SK-N-SH (cell line): Measurements from ENCODE around the gene TRIL. TPM values are rescaled to one million over a fixed set of nuclear protein-coding genes. Genes with fewer than 3 reads are reported as not detected.

Experiments used
- CTCF ChIA-PET: fragments of 300-600, 350-600 bp; formaldehyde crosslinking; extraction: SDS; loops from one replicate; lab custom pipeline; 2021; lab: Yijun Ruan, JAX
- POLR2A ChIA-PET: fragments of 350-600 bp; sonication (Branson Sonifier 250); formaldehyde crosslinking; extraction: SDS; loops from one replicate; lab custom pipeline; 2020; ENCODE audit warnings: antibody characterized with exemption, inconsistent platforms; lab: Yijun Ruan, JAX
- DNase-seq: peaks from one replicate; pipeline ENCODE4 v3.0.0; 2012
- H2AFZ ChIP-seq: fragments of 200-600 bp; sonication (generic); 2 replicates; pipeline ENCODE4 v1.8.1; 2016; ENCODE audit warnings: antibody characterized with exemption, mild to moderate bottlenecking, low read depth
- H3F3A ChIP-seq: fragments of 200-600 bp; sonication (generic); replicated peaks from 2 replicates; pipeline ENCODE3; 2016; ENCODE audit warnings: antibody characterized with exemption, mild to moderate bottlenecking; ENCODE audit not compliant: insufficient read depth
- H3K27ac ChIP-seq, 2 experiments: fragments of 200-500 bp in 1 of 2; fragments of 200-600 bp in 1 of 2; sonication (Bioruptor generic) in 1 of 2; sonication (generic), shearing (Covaris generic) in 1 of 2; 2 replicates each; pipeline versions ENCODE4 v1.5.1 to v1.6.1; 2014 to 2016; ENCODE audit warnings: low read depth in 2 of 2, inconsistent platforms in 1 of 2, low read length in 1 of 2, mild to moderate bottlenecking in 1 of 2, mixed read lengths in 1 of 2
- H3K27me3 ChIP-seq: fragments of 200-600 bp; sonication (generic), shearing (Covaris generic); 2 replicates; pipeline ENCODE4 v1.6.1; 2016; ENCODE audit warnings: mixed run types; ENCODE audit not compliant: insufficient read depth
- H3K36me3 ChIP-seq, 2 experiments: fragments of 200-500 bp in 1 of 2; fragments of 200-600 bp in 1 of 2; sonication (Bioruptor generic) in 1 of 2; sonication (generic) in 1 of 2; replicated peaks in 1 of 2; 2 replicates each; pipeline versions ENCODE3 to v1.5.1; 2014 to 2016; ENCODE audit warnings: low read length in 1 of 2, mild to moderate bottlenecking in 1 of 2; ENCODE audit not compliant: insufficient read depth in 2 of 2, control insufficient read depth in 1 of 2
- H3K4me1 ChIP-seq, 2 experiments: fragments of 200-500 bp in 1 of 2; fragments of 200-600 bp in 1 of 2; sonication (Bioruptor generic) in 1 of 2; sonication (generic), shearing (Covaris generic) in 1 of 2; 2 replicates each; pipeline versions ENCODE4 v1.5.1 to v1.6.1; 2014 to 2016; ENCODE audit warnings: low read depth in 1 of 2, low read length in 1 of 2, mixed run types in 1 of 2; ENCODE audit not compliant: insufficient read depth in 2 of 2, control insufficient read depth in 1 of 2
- H3K4me2 ChIP-seq: fragments of 200-600 bp; sonication (generic), shearing (Covaris generic); 2 replicates; pipeline ENCODE4 v1.6.1; 2017; ENCODE audit warnings: mixed run types
- H3K4me3 ChIP-seq, 2 experiments: fragments of 200-500 bp in 1 of 2; fragments of 200-600 bp in 1 of 2; sonication (Bioruptor generic) in 1 of 2; sonication (generic), shearing (Covaris generic) in 1 of 2; 2 replicates each; pipeline versions ENCODE4 v1.5.1 to v1.8.1; 2014 to 2016; ENCODE audit warnings: low read depth in 2 of 2, inconsistent platforms in 1 of 2, low read length in 1 of 2, mild to moderate bottlenecking in 1 of 2, mixed read lengths in 1 of 2, moderate library complexity in 1 of 2
- H3K79me2 ChIP-seq: fragments of 200-600 bp; sonication (generic); 2 replicates; pipeline ENCODE4 v1.8.1; 2017; ENCODE audit warnings: mild to moderate bottlenecking; ENCODE audit not compliant: insufficient read depth
- H3K9ac ChIP-seq: fragments of 200-600 bp; sonication (generic); 2 replicates; pipeline ENCODE4 v1.6.1; 2017; ENCODE audit warnings: mixed run types
- H3K9me2 ChIP-seq: fragments of 200-600 bp; sonication (generic); 2 replicates; pipeline ENCODE4 v1.6.1; 2017; ENCODE audit warnings: mixed run types
- H3K9me3 ChIP-seq: fragments of 200-600 bp; sonication (generic); 2 replicates; pipeline ENCODE4 v1.6.1; 2017; ENCODE audit warnings: mixed run types, mild to moderate bottlenecking, moderate library complexity
- H4K20me1 ChIP-seq: fragments of 200-600 bp; sonication (generic); 2 replicates; pipeline ENCODE4 v1.6.1; 2017; ENCODE audit warnings: mild to moderate bottlenecking, mixed run types; ENCODE audit not compliant: insufficient read depth
- CHD2 ChIP-seq: fragments of 150-350 bp; IDR thresholded peaks from 2 replicates; pipeline ENCODE4 v1.6.1; 2018; ENCODE audit warnings: low read length; ENCODE audit not compliant: partially characterized antibody
- EZH2phosphoT487 ChIP-seq: fragments of 200-600 bp; sonication (generic); IDR thresholded peaks from 2 replicates; pipeline ENCODE4 v1.6.1; 2017; ENCODE audit warnings: low read depth, mixed run types, mild to moderate bottlenecking, antibody characterized with exemption, moderate library complexity, borderline replicate concordance
- FOSL2 ChIP-seq: IDR thresholded peaks from 2 replicates; pipeline ENCODE4 v1.4.0; 2012; ENCODE audit warnings: low read depth, mild to moderate bottlenecking, moderate library complexity, borderline replicate concordance
- GATA2 ChIP-seq: sonication (generic); formaldehyde crosslinking; IDR thresholded peaks from 2 replicates; pipeline ENCODE4 v1.5.0; 2020; ENCODE audit warnings: mild to moderate bottlenecking, missing genetic modification reagents
- JUND ChIP-seq: IDR thresholded peaks from 2 replicates; pipeline ENCODE4 v1.4.0; 2012
- MEF2A ChIP-seq: IDR thresholded peaks from 2 replicates; pipeline ENCODE4 v1.4.0; 2012; ENCODE audit warnings: low read depth, borderline replicate concordance
- MXI1 ChIP-seq: IDR thresholded peaks from 2 replicates; pipeline ENCODE4 v1.6.1; 2012; ENCODE audit warnings: mild to moderate bottlenecking, low read depth, low read length, improper control_type of control experiment
- NFIC ChIP-seq: IDR thresholded peaks from 2 replicates; pipeline ENCODE4 v1.4.0; 2012; ENCODE audit warnings: borderline replicate concordance
- NRF1 ChIP-seq: IDR thresholded peaks from 2 replicates; pipeline ENCODE4 v1.6.1; 2012; ENCODE audit warnings: low read depth, mild to moderate bottlenecking, low read length
- POLR2AphosphoS5 ChIP-seq: IDR thresholded peaks from 2 replicates; pipeline ENCODE4 v1.6.1; 2012; ENCODE audit warnings: low read depth, low read length
- RAD21 ChIP-seq: IDR thresholded peaks from 2 replicates; pipeline ENCODE4 v1.6.1; 2012; ENCODE audit warnings: mild to moderate bottlenecking, low read length
- RXRA ChIP-seq: IDR thresholded peaks from 2 replicates; pipeline ENCODE4 v1.4.0; 2012; ENCODE audit warnings: low read depth, mild to moderate bottlenecking, borderline replicate concordance
- SIN3A ChIP-seq: IDR thresholded peaks from 2 replicates; pipeline ENCODE4 v1.6.1; 2012; ENCODE audit warnings: low read depth, mild to moderate bottlenecking, low read length, moderate library complexity, borderline replicate concordance
- SMC3 ChIP-seq: IDR thresholded peaks from 2 replicates; pipeline ENCODE4 v1.6.1; 2012; ENCODE audit warnings: low read depth, low read length, improper control_type of control experiment
- TCF12 ChIP-seq: IDR thresholded peaks from 2 replicates; pipeline ENCODE4 v1.4.0; 2012
- USF2 ChIP-seq: fragments of 150-350 bp; IDR thresholded peaks from 2 replicates; pipeline ENCODE4 v1.6.1; 2017; ENCODE audit warnings: antibody characterized with exemption, low read length, low read depth, borderline replicate concordance
- ZBTB33 ChIP-seq: IDR thresholded peaks from 2 replicates; pipeline ENCODE4 v1.4.0; 2012; ENCODE audit warnings: low read depth, borderline replicate concordance
- WGBS: methylation state at CpG from one replicate; pipeline ENCODE4 v1.1.6; 2017; ENCODE audit warnings: low lambda C conversion rate; 5-methylcytosine and 5-hydroxymethylcytosine counted together
- polyA plus RNA-seq, 3 experiments: library from polyadenylated mRNA; depleted of rRNA; stranded (reverse); fragments of >200 nt; gene quantifications; 2 replicates each; pipeline ENCODE4 v1.2.3, GENCODE V29; 2012
- TF ChIP-seq, protein P1 (sequence below): IDR thresholded peaks from 2 replicates; pipeline ENCODE4; 2012
- TF ChIP-seq, protein P2 (sequence below): IDR thresholded peaks from 2 replicates; pipeline ENCODE4 v1.4.0; 2012; ENCODE audit warnings: low read depth

Gene TRIL
- polyA plus RNA-seq, 1 of the 3 experiments (the other 2 are of a cell fraction): 0.18 TPM

DNA sequence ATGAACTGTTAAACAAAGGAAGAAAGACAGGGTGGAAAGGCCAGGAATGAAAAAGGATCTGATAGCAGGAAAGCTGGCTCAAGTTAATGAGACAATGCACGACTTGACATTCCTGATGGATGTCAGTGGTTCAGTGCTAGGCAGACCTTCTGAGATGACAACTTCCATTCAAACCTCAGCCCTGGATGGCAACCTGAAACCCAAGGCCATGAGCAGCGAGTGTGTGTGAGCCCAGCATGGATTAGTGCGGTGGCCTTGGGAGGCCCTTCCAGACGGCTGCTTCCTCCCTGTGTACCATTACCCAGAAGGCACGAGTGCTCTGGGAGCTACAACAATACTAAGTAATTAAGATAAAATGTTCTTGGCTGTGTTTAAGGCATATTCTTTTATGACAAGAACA lies 18.8 kb downstream of the TRIL start:
- no peak for DNase-seq
- ChIA-PET POLR2A (interaction anchor here (1.4 kb wide), 1 partner anchor 12 kb away, joined by 3 read pairs; no protein-coding TSS in a partner anchor), CTCF (interaction anchor here (0.8 to 37.1 kb wide), 9 partner anchors 9 to 469 kb away, joined by 3 to 1040 read pairs (median 6); partner anchors contain the start of gene TRIL)
- peaks cover 7 to 49% of the 10 kb centered on the region in 2 experiments; a peak in 3 of 4 replicates for H3K4me1 ChIP-seq
- H3K9me3 ChIP-seq: no peaks in the 10 kb centered on the region
- H3K9ac ChIP-seq: no peak overlapping the region
- no peak overlapping the region for H3K4me2 ChIP-seq
- WGBS: 61% methylated on average over 5 of the region's 5 CpGs
- no peaks in the 10 kb centered on the region for H4K20me1 ChIP-seq
- H3K36me3 ChIP-seq: no peaks in the 10 kb centered on the region
- no peaks in the 10 kb centered on the region for H3K9me2 ChIP-seq
- no peak overlapping the region for H3K4me3 ChIP-seq
- no peaks in the 10 kb centered on the region for H3K27me3 ChIP-seq
- no peaks in the 10 kb centered on the region for H3K79me2 ChIP-seq
- TF ChIP-seq MXI1 (no peak), USF2 (no peak), CHD2 (no peak), NFIC (no peak), NRF1 (no peak), FOSL2 (no peak), TCF12 (no peak), SMC3 (no peak), EZH2phosphoT487 (no peak), RAD21 (no peak), POLR2AphosphoS5 (no peak), ZBTB33 (no peak), MEF2A (no peak), SIN3A (no peak), RXRA (no peak), JUND (no peak), GATA2 (CRISPR knock-in tag) (no peak)
- TF ChIP-seq, protein P1, sequence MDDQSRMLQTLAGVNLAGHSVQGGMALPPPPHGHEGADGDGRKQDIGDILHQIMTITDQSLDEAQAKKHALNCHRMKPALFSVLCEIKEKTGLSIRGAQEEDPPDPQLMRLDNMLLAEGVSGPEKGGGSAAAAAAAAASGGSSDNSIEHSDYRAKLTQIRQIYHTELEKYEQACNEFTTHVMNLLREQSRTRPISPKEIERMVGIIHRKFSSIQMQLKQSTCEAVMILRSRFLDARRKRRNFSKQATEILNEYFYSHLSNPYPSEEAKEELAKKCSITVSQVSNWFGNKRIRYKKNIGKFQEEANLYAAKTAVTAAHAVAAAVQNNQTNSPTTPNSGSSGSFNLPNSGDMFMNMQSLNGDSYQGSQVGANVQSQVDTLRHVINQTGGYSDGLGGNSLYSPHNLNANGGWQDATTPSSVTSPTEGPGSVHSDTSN: no peak
- TF ChIP-seq, protein P2, sequence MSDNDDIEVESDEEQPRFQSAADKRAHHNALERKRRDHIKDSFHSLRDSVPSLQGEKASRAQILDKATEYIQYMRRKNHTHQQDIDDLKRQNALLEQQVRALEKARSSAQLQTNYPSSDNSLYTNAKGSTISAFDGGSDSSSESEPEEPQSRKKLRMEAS: no peak
- peak overlapping the region in 1 of 2 experiments; percentile 72; a peak in 2 of 4 replicates for H3K27ac ChIP-seq
- no peak overlapping the region for H2AFZ ChIP-seq
- H3F3A ChIP-seq: no peaks in the 10 kb centered on the region
